WTC11 (cell line): ENCODE data around the gene DTNB. TPM values are rescaled to one million over a fixed set of nuclear protein-coding genes. Genes with fewer than 3 reads are reported as not detected.

Experiments used
- ATAC-seq: fragments of 200-7000 bp; cut with Tn5 transposase; 2 replicates; pipeline ENCODE4 v1.10.0; 2021; ENCODE audit warnings: mild to moderate bottlenecking, moderate library complexity
- CTCF ChIA-PET: fragments of 300-600 bp; sonication (Branson Sonifier 250); formaldehyde crosslinking; loops from one replicate; lab custom pipeline; 2021; ENCODE audit warnings: antibody characterized with exemption; lab: Charles Lee
- POLR2A ChIA-PET: fragments of 350-600 bp; sonication (Branson Sonifier 250); formaldehyde crosslinking; loops from one replicate; lab custom pipeline; 2021; ENCODE audit warnings: antibody characterized with exemption; lab: Charles Lee
- DNase-seq: peaks from one replicate; pipeline ENCODE4 v3.0.0; 2021; ENCODE audit warnings: low spot score
- H3K27ac Mint-ChIP-seq: 2 replicates; pipeline ENCODE4 v1.8.0; 2021; ENCODE audit warnings: mixed read lengths
- H3K27me3 Mint-ChIP-seq: 2 replicates; pipeline ENCODE4 v1.8.0; 2021; ENCODE audit warnings: low read depth, mild to moderate bottlenecking, moderate library complexity, mixed read lengths
- H3K36me3 Mint-ChIP-seq: 2 replicates; pipeline ENCODE4 v1.8.0; 2021; ENCODE audit warnings: mixed read lengths
- H3K4me1 Mint-ChIP-seq: 2 replicates; pipeline ENCODE4 v1.8.0; 2022; ENCODE audit warnings: mixed read lengths
- H3K4me3 Mint-ChIP-seq: 2 replicates; pipeline ENCODE4 v1.8.0; 2021; ENCODE audit warnings: mild to moderate bottlenecking, moderate library complexity, mixed read lengths
- H3K9me3 Mint-ChIP-seq: 2 replicates; pipeline ENCODE4 v1.8.0; 2021; ENCODE audit warnings: mixed read lengths
- ATF1 ChIP-seq: sonication (generic); formaldehyde crosslinking; IDR thresholded peaks from 2 replicates; pipeline ENCODE4 v1.8.1; 2023; ENCODE audit warnings: mild to moderate bottlenecking, moderate library complexity, missing genetic modification reagents
- CREM ChIP-seq: sonication (generic); formaldehyde crosslinking; IDR thresholded peaks from 2 replicates; pipeline ENCODE4 v1.8.1; 2022; ENCODE audit warnings: mild to moderate bottlenecking, missing genetic modification reagents, moderate library complexity
- EMX1 ChIP-seq: fragments of 250-450 bp; sonication (Bioruptor Pico); IDR thresholded peaks from 2 replicates; pipeline ENCODE4 v1.8.0; 2021; ENCODE audit warnings: mild to moderate bottlenecking
- GRHL2 ChIP-seq: fragments of 250-450 bp; sonication (Bioruptor Pico); IDR thresholded peaks from 2 replicates; pipeline ENCODE4 v1.8.0; 2022; ENCODE audit warnings: mild to moderate bottlenecking, moderate library complexity; ENCODE audit not compliant: insufficient replicate concordance, severe bottlenecking
- HMGXB4 ChIP-seq: sonication (generic); formaldehyde crosslinking; IDR thresholded peaks from 2 replicates; pipeline ENCODE4 v1.8.1; 2023; ENCODE audit warnings: mild to moderate bottlenecking, moderate library complexity, missing genetic modification reagents
- JAZF1 ChIP-seq: fragments of 250-450 bp; sonication (Bioruptor Pico); IDR thresholded peaks from 2 replicates; pipeline ENCODE4 v1.9.0; 2021; ENCODE audit warnings: moderate library complexity, mild to moderate bottlenecking, inconsistent platforms
- KAT7 ChIP-seq: sonication (generic); formaldehyde crosslinking; IDR thresholded peaks from 2 replicates; pipeline ENCODE4 v1.8.1; 2023; ENCODE audit warnings: missing genetic modification reagents, mild to moderate bottlenecking, borderline replicate concordance
- NR1H2 ChIP-seq: sonication (generic); formaldehyde crosslinking; IDR thresholded peaks from 2 replicates; pipeline ENCODE4 v1.9.0; 2021; ENCODE audit warnings: mild to moderate bottlenecking, moderate library complexity, missing genetic modification reagents
- NR2C2 ChIP-seq: sonication (generic); formaldehyde crosslinking; IDR thresholded peaks from 2 replicates; pipeline ENCODE4 v1.8.0; 2022; ENCODE audit warnings: mild to moderate bottlenecking, missing genetic modification reagents
- NR3C1 ChIP-seq: sonication (generic); formaldehyde crosslinking; conservative IDR thresholded peaks from 2 replicates; pipeline ENCODE4 v1.8.1; 2023; ENCODE audit warnings: low read depth, mild to moderate bottlenecking, missing genetic modification reagents
- OVOL2 ChIP-seq: fragments of 250-450 bp; sonication (Bioruptor Pico); IDR thresholded peaks from 2 replicates; pipeline ENCODE4 v1.9.0; 2021; ENCODE audit warnings: mild to moderate bottlenecking, borderline replicate concordance
- PREB ChIP-seq: sonication (generic); formaldehyde crosslinking; IDR thresholded peaks from 2 replicates; pipeline ENCODE4 v1.8.1; 2022; ENCODE audit warnings: mild to moderate bottlenecking, missing genetic modification reagents, moderate library complexity, borderline replicate concordance
- SOX15 ChIP-seq: fragments of 250-450 bp; sonication (Bioruptor Pico); IDR thresholded peaks from 2 replicates; pipeline ENCODE4 v1.9.0; 2021; ENCODE audit warnings: mild to moderate bottlenecking
- SP1 ChIP-seq: sonication (generic); formaldehyde crosslinking; conservative IDR thresholded peaks from 2 replicates; pipeline ENCODE4 v1.8.1; 2022; ENCODE audit warnings: missing genetic modification reagents
- TEAD1 ChIP-seq: sonication (generic); formaldehyde crosslinking; IDR thresholded peaks from 2 replicates; pipeline ENCODE4 v1.8.0; 2022; ENCODE audit warnings: mild to moderate bottlenecking, missing genetic modification reagents
- ZNF232 ChIP-seq: sonication (generic); formaldehyde crosslinking; IDR thresholded peaks from 2 replicates; pipeline ENCODE4 v1.8.0; 2022; ENCODE audit warnings: mild to moderate bottlenecking, missing genetic modification reagents
- ZNF396 ChIP-seq: fragments of 250-450 bp; sonication (Bioruptor Pico); IDR thresholded peaks from 2 replicates; pipeline ENCODE4 v1.8.0; 2021; ENCODE audit warnings: mild to moderate bottlenecking, moderate library complexity, borderline replicate concordance
- ZNF416 ChIP-seq: fragments of 250-450 bp; sonication (Bioruptor Pico); IDR thresholded peaks from 2 replicates; pipeline ENCODE4 v1.9.0; 2021; ENCODE audit warnings: mild to moderate bottlenecking, inconsistent platforms
- ZNF425 ChIP-seq: fragments of 250-450 bp; sonication (Bioruptor Pico); conservative IDR thresholded peaks from 2 replicates; pipeline ENCODE4 v1.9.0; 2021; ENCODE audit warnings: mild to moderate bottlenecking
- total RNA-seq: library from RNA; stranded (reverse); gene quantifications from 3 replicates; pipeline ENCODE4 v1.2.3, GENCODE V29; 2021
- TF ChIP-seq, protein P1 (sequence below): sonication (generic); formaldehyde crosslinking; IDR thresholded peaks from 2 replicates; pipeline ENCODE4 v1.8.1; 2023; ENCODE audit warnings: mild to moderate bottlenecking, missing genetic modification reagents, moderate library complexity
- TF ChIP-seq, protein P2 (sequence below): fragments of 250-450 bp; sonication (Bioruptor Pico); IDR thresholded peaks from 2 replicates; pipeline ENCODE4 v1.9.0; 2021; ENCODE audit warnings: mild to moderate bottlenecking

The DTNB gene
- total RNA-seq, 1 experiment from 2014 or later: 39.9 TPM

DNA sequence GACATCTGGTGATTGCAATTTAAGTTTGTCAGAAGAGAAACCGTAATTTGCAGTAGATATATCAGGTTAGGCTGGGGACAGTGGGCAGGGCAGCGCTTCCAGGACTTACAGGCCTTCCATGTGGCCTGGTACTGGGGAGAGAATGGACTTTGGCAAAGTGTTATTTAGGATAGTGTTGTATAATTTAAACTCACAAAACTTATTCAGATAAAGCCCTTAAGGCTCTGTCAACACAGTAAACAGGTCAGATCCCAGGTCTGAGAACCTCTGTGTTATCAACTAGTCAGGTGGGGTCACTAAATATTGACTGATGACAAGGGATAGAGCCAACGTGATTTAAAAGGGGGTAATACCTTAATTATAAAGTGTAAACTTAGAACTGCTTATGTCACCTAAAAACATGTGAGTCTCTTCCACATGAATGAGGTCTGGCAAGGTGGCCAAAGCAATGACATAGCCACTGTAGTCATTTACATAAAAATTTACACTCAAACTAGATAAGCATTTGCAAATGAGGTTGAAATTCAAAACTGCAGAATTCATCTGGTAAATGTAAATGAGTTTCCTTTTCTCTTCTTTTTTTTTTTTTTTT lies 251.5 kb downstream of the DTNB start:
- no peak for DNase-seq
- Mint-ChIP-seq H3K4me1 (peaks cover 13% of the 10 kb centered on the region), H3K9me3 (peaks cover 7% of the 10 kb centered on the region), H3K27ac (no peak overlapping the region), H3K27me3 (no peaks in the 10 kb centered on the region), H3K4me3 (no peak overlapping the region), H3K36me3 (peaks cover 16% of the 10 kb centered on the region)
- ChIA-PET POLR2A (no interaction called here), CTCF (no interaction called here)
- ATAC-seq: no peak
- TF ChIP-seq ZNF425 (CRISPR knock-in tag) (no peak), ZNF416 (CRISPR knock-in tag) (no peak)

DNA sequence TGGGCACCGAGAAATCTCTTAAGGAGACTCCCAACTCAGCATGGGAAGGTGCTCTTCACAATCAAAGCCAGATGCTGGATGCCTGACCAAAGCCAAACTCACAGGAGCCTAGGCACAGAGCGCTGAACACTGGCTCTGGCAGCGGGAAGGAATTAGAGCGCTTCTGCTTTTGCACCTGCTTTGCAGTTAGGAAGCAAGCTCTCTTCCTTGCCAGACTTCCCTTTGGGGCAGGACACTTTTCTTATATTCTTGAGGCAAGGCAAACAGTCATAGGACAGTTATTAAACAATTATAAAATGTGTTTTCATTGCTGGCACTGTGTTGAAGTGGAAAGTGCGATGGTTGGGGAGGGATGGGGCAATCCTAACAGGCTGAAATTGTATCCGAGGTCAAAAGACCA lies 252.1 kb downstream of the DTNB start:
- peaks cover 13% of the 10 kb centered on the region for H3K4me1 Mint-ChIP-seq
- H3K4me3 Mint-ChIP-seq: no peak overlapping the region
- H3K27me3 Mint-ChIP-seq: no peaks in the 10 kb centered on the region
- peaks cover 16% of the 10 kb centered on the region for H3K36me3 Mint-ChIP-seq
- H3K9me3 Mint-ChIP-seq: peaks cover 7% of the 10 kb centered on the region
- POLR2A ChIA-PET: no interaction called here
- ATAC-seq (no peak), DNase-seq (no peak)
- TF ChIP-seq GRHL2 (CRISPR knock-in tag): no peak
- TF ChIP-seq PREB (CRISPR knock-in tag): no peak
- TF ChIP-seq KAT7 (CRISPR knock-in tag): no peak
- TF ChIP-seq, protein P1, sequence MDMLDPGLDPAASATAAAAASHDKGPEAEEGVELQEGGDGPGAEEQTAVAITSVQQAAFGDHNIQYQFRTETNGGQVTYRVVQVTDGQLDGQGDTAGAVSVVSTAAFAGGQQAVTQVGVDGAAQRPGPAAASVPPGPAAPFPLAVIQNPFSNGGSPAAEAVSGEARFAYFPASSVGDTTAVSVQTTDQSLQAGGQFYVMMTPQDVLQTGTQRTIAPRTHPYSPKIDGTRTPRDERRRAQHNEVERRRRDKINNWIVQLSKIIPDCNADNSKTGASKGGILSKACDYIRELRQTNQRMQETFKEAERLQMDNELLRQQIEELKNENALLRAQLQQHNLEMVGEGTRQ (CRISPR knock-in tag): no peak
- TF ChIP-seq SP1 (CRISPR knock-in tag): no peak
- TF ChIP-seq CREM (CRISPR knock-in tag): no peak
- CTCF ChIA-PET: interaction anchor here (1.3 kb wide), 1 partner anchor 59 kb away, joined by 3 read pairs; no protein-coding TSS in a partner anchor
- H3K27ac Mint-ChIP-seq: no peak overlapping the region

DNA sequence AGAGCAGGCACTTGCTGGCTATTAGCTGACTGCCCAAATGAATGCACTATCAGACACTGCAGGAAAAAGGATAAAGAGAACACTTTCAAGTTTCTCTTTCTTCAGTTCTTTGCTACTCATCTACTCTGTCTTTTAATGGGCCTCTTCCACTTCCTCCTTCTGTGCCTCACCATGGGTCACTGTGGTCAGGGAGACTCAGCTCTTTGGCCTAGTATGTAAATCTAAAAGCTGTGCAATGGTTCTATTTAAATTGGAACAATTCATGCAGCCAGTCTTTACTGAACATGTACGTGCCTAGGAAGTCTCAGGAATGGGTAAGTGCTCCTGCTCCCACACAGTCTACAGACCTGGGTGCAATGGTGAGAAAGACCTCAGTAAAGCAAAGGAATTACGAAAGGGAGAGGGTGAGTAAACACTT lies 252.5 kb downstream of the DTNB start:
- Mint-ChIP-seq H3K27me3 (no peaks in the 10 kb centered on the region), H3K27ac (no peak overlapping the region), H3K4me3 (no peak overlapping the region), H3K36me3 (peaks cover 16% of the 10 kb centered on the region), H3K4me1 (peaks cover 13% of the 10 kb centered on the region), H3K9me3 (peaks cover 7% of the 10 kb centered on the region)
- CTCF ChIA-PET: interaction anchor here (1.3 kb wide), 1 partner anchor 59 kb away, joined by 3 read pairs; no protein-coding TSS in a partner anchor
- ATAC-seq (no peak), DNase-seq (no peak)
- POLR2A ChIA-PET: no interaction called here
- TF ChIP-seq ZNF396: no peak
- TF ChIP-seq, protein P2, sequence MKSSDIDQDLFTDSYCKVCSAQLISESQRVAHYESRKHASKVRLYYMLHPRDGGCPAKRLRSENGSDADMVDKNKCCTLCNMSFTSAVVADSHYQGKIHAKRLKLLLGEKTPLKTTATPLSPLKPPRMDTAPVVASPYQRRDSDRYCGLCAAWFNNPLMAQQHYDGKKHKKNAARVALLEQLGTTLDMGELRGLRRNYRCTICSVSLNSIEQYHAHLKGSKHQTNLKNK (CRISPR knock-in tag): no peak
- no peak for TF ChIP-seq EMX1 (CRISPR knock-in tag)
- TF ChIP-seq ZNF425 (CRISPR knock-in tag): no peak
- no peak for TF ChIP-seq TEAD1
- no peak for TF ChIP-seq ZNF232 (CRISPR knock-in tag)
- no peak for TF ChIP-seq NR3C1 (CRISPR knock-in tag)
- TF ChIP-seq NR1H2 (CRISPR knock-in tag): no peak
- TF ChIP-seq ZNF416 (CRISPR knock-in tag): no peak
- no peak for TF ChIP-seq SOX15 (CRISPR knock-in tag)
- no peak for TF ChIP-seq ATF1 (CRISPR knock-in tag)
- TF ChIP-seq NR2C2 (CRISPR knock-in tag): no peak
- no peak for TF ChIP-seq HMGXB4 (CRISPR knock-in tag)
- no peak for TF ChIP-seq PREB (CRISPR knock-in tag)
- no peak for TF ChIP-seq OVOL2 (CRISPR knock-in tag)
- TF ChIP-seq JAZF1 (CRISPR knock-in tag): no peak
